ENCODE results near the gene DPP7. TPM values are rescaled to one million over a fixed set of nuclear protein-coding genes. Genes with fewer than 3 reads are reported as not detected.

DPP7 gene
- total RNA-seq = 100 to 1,000 TPM in 3 of 4 donors, 10 to 100 TPM in 1; 91.8 to 132 (median 119) TPM

- TF ChIP-seq CTCF (IDR thresholded peaks at IDR 0.05) = no peak
- ATAC-seq (ENCODE audit: low FRiP score) = peak; percentile 64
- DNase-seq (ENCODE audit: low spot score) = no peak
These were observed at the start of gene DPP7 for GRCh38 chr9:137114613-137115393. DPP7 (minus strand) TSS chr9:137114733; CDS start chr9:137114713, 20 bp downstream.

GRCh38 chr9:137163805-137164204 lies 49.3 kb upstream of the DPP7 start:
- DNase-seq (ENCODE audit: low spot score) = no peak
- no peak for TF ChIP-seq CTCF (IDR thresholded peaks at IDR 0.05)
- no peak for ATAC-seq (ENCODE audit: low FRiP score)

- DNase-seq (ENCODE audit: low spot score) (no peak), ATAC-seq (ENCODE audit: low FRiP score) (no peak)
These were observed 48.8 kb upstream of the DPP7 start for GRCh38 chr9:137163365-137163715.

GRCh38 chr9:137162505-137163364 lies 48.2 kb upstream of the DPP7 start:
- no peak for TF ChIP-seq CTCF (IDR thresholded peaks at IDR 0.05)
- DNase-seq (ENCODE audit: low spot score) (no peak), ATAC-seq (ENCODE audit: low FRiP score) (no peak)

More at GRCh38 chr9:137163365-137163715, 48.8 kb upstream of the DPP7 start:
- TF ChIP-seq CTCF (IDR thresholded peaks at IDR 0.05) = no peak

GRCh38 chr9:137161558-137162486 lies 47.3 kb upstream of the DPP7 start:
- ATAC-seq (ENCODE audit: low FRiP score) (no peak), DNase-seq (ENCODE audit: low spot score) (no peak)
- no peak for TF ChIP-seq CTCF (IDR thresholded peaks at IDR 0.05)

DNA sequence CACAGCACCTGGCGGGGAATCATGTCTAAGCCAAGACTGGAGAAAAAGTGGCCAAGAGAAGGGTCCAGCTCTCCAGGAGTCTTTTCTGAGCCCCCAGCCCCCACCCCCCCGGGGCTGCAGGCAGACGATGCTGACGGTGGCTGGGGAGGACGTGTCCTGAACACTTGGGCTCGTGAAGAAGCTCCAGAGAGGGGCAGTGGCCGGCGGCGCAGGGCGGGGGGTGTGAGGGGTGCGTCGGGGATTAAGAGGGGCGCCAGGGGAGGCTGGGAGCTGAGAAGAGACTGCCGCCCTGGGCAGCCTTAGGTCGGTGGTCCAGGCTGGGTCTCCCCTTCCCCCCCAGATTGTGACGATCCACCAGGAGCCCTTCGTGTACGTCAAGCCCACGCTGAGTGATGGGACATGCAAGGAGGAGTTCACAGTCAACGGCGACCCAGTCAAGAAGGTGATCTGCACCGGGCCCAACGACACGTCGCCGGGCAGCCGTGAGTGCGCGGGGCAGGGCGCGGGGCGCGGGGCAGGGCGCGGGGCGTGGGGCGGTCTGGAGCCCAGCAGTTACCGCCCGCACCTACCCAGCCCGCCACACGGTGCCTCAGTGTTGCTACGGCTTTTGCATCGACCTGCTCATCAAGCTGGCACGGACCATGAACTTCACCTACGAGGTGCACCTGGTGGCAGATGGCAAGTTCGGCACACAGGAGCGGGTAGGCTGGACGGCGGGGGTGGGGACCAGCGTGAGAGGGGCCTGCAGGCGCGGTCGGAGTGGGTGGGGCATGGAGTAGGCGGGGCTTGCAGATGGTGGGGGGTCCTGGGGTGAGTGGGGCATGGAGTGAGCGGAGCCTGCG lies 46.4 kb upstream of the DPP7 start:
- ATAC-seq (ENCODE audit: low FRiP score) = no peak
- no peak for DNase-seq (ENCODE audit: low spot score)
- no peak for TF ChIP-seq CTCF (IDR thresholded peaks at IDR 0.05)
